GM12872 (cell line): ENCODE measurements around the gene PTPRT.

ENCODE experiments used
- CTCF ChIP-seq: IDR thresholded peaks from 3 replicates; pipeline ENCODE4 v1.5.1; 2011; ENCODE audit warnings: low read depth, mild to moderate bottlenecking, low read length, moderate library complexity; ENCODE audit not compliant: insufficient read depth

Gene PTPRT

DNA sequence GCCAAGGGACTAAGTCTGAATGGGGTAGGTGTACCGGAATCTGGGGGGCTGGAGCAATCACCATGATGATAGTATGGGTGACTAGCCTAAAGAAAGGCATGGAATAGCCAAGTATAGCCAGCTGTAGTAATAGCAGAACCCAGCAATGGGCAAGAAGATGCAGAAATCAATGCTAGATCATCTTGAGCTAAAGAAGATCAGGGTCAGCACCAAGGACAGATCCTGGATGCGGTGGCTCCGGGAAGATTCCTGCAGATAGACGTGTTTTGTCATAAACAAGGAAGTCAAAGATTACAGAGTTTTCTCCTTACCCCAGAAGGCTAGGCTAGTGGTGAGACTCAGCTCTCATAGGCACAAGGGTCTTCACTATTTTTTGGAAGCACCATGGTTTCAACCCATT is 1009.9 kb downstream of the PTPRT start:
- no peak for TF ChIP-seq CTCF

- TF ChIP-seq CTCF, result no peak
Measured at GRCh38 chr20:42173440-42173839, 1016.3 kb downstream of the PTPRT start.

- no peak for TF ChIP-seq CTCF
Measured at GRCh38 chr20:42164121-42164890, 1025.4 kb downstream of the PTPRT start.

DNA sequence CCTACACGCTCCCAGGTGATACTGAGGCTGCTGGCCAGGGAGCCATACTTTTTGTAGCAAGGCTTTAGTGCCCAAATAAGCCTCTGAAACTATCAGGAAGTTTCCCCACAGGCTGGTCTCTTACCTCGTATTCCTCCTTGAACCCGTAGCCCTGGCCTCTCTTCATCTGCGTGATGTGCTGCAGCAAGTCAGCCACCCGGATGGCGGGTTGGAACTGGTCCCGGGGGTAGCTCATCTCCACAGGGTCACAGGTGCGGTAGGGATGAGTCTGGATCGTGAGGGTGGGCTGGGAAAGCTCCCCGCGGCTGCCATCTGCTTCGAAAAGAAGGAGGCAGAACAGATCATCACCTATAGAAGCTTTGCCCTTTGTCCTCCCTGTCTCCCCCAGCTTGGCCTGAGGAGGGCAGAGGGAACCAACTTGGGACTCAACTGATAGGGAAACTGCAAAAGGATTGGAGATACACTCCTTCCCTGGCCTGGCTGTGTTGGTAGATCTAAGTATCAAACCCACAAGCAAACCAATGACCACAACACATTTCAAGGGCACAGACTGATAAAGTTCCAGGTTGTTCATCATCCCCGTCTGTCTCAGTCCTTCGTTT is 1028.4 kb downstream of the PTPRT start:
- TF ChIP-seq CTCF, result 0 out of 3 replicates have a peak, but pooled peaks have one; percentile 7

GRCh38 chr20:42159808-42160207 is 1029.9 kb downstream of the PTPRT start:
- TF ChIP-seq CTCF, result no peak

DNA sequence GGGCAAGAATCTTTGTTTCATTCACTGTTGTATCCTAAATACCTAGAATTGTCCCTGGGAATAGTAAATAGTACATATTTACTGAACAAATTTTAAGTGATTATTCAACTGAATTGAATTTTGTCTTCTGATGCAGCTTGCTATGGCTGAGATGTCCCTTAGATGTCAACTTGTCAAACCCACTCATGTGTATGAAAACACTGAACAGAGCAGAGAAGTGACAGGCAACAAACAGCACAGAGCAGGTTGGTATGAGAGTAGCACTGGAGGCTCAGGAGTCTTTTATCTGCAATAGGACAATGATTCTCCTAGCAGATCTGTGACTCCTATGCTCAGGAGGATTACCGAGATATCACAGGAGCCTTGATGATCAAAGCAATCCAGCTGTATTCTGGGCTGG is 1031.4 kb downstream of the PTPRT start:
- TF ChIP-seq CTCF, result no peak

DNA sequence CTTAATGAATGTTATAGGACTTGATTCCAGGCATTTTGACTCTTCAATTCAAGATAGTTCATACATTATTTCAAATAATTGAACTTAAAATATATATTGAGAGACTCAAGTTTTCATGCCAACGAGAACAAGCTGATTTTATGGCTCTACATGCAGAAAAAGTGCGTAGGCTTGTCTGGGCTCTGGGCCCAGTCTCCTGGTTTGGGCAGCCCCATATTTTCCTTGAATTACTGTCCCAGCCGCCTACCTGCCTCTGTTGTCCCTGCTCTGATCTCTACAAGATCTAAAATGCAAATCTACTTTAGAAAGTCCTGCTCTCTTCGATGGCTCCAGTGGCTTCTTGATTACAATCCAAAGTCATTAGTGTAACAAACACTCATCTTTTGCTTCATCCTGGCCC is 1034.1 kb downstream of the PTPRT start:
- no peak for TF ChIP-seq CTCF
